Uterus (tissue), 4 donors: ENCODE results near the gene GTPBP3. TPM values are rescaled to one million over a fixed set of nuclear protein-coding genes. Genes with fewer than 3 reads are reported as not detected.
A peak's percentile ranks its signal among the peaks of the same experiment; 100 is the strongest.

Source experiments
- DNase-seq, 2 donors: peaks; one replicate each; pipeline ENCODE4 v3.0.0-alpha.2; 2019 to 2020
- H3K27ac ChIP-seq, 2 donors: fragments of 200-600 bp; sonication (generic); 1 replicate in 1 of 2; 2 replicates in 1 of 2; pipeline ENCODE4 v1.5.1; 2016 to 2018
- H3K27me3 ChIP-seq, 2 donors: fragments of 200-600 bp; sonication (generic); one replicate each; pipeline ENCODE4 v1.5.1; 2018 to 2019; ENCODE audit warnings: control low read depth in 1 of 2
- H3K36me3 ChIP-seq, 2 donors: fragments of 200-600 bp; sonication (generic); one replicate each; pipeline ENCODE4 v1.5.1; 2019; ENCODE audit warnings: control low read depth in 1 of 2
- H3K4me1 ChIP-seq, 2 donors: fragments of 200-600 bp; sonication (generic); one replicate each; pipeline ENCODE4 v1.5.1; 2018 to 2019; ENCODE audit warnings: control low read depth in 1 of 2
- H3K4me3 ChIP-seq, 2 donors: fragments of 200-600 bp; sonication (generic); 1 replicate in 1 of 2; 2 replicates in 1 of 2; pipeline ENCODE4 v1.5.1; 2018 to 2019; ENCODE audit warnings: mild to moderate bottlenecking in 1 of 2
- H3K9me3 ChIP-seq, 2 donors: fragments of 200-600 bp; sonication (generic); one replicate each; pipeline ENCODE4 v1.5.1; 2019; ENCODE audit warnings: control low read depth in 1 of 2
- POLR2A ChIP-seq, 2 donors: fragments of 450-650 bp; IDR thresholded peaks; one replicate each; pipeline ENCODE4 v1.6.1; 2016; ENCODE audit warnings: antibody characterized with exemption in 2 of 2, mild to moderate bottlenecking in 1 of 2, moderate library complexity in 1 of 2
- intact Hi-C: fragments of 100-400 bp; cut with DNase I; formaldehyde crosslinking; loops from one replicate; pipeline ENCODE4 v1.15.1; 2023; ENCODE audit warnings: low total_unique reads
- total RNA-seq, 4 donors: library from RNA; depleted of rRNA in 3 of 4; stranded (reverse); fragments of >200 nt in 3 of 4; gene quantifications; one replicate each; pipeline versions ENCODE4 v1.1.0 to v1.2.4, GENCODE V29; 2014 to 2023
- TF ChIP-seq, protein P1 (sequence below), 4 experiments: fragments of 200-600 bp in 2 of 4; fragments of 450-650 bp in 2 of 4; sonication (generic) in 2 of 4; IDR thresholded peaks; one replicate each; pipeline ENCODE4 v1.5.1; 2016 to 2019; ENCODE audit warnings: antibody characterized with exemption in 4 of 4, mild to moderate bottlenecking in 2 of 4, moderate library complexity in 1 of 4
- donor health status: DM: yes; HTN: yes; CAD: no.

The GTPBP3 gene
- total RNA-seq, 4 donors from 2014 or later: 0.88 to 31.2 (median 24.4) TPM

DNA sequence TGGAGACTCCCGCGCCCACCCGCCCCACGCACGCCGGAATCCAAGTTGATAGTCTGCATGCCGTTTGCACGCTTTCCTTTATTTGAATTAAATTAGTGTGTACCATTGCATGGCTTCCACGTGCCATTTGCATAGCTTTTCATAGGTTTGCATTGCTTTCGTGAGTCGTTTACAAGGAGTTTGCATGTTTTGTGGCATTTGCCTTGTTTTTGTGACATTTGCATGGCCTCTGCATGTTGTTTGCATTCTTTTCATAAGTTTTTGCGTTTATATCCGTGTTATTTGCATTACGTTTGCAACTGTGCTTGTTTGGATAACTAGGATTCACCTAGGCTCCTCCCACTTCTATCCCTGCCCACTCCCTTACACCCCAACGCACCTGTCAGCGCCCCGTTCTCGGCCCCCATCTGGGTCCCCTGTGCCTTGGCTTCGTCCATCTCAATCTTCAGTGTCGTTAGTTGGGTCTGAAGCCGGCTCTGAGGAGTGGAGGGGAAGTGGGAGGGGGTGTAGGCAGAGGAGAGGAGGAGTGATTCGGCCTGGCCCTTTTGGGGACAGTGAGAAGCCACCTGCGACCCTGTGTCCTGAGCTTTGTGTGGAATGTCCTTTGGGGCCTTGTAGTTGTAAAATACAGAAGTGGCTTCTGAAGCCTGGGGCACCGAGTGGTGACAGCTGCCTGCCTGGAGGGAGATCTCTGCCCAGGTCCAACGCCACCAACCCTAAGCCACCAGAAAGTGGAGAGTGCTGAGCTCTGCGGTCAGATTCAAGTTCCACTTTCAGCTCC is 54.2 kb downstream of the GTPBP3 start:
- Histone ChIP-seq H3K4me3 (peak overlapping the region in 1 of 2 donors; percentile 46), H3K27ac (no peak overlapping the region), H3K9me3 (no peaks in the 10 kb centered on the region), H3K27me3 (no peaks in the 10 kb centered on the region), H3K36me3 (no peaks in the 10 kb centered on the region), H3K4me1 (no peaks in the 10 kb centered on the region)
- intact Hi-C loops: no loop called here
- TF ChIP-seq, protein P1, sequence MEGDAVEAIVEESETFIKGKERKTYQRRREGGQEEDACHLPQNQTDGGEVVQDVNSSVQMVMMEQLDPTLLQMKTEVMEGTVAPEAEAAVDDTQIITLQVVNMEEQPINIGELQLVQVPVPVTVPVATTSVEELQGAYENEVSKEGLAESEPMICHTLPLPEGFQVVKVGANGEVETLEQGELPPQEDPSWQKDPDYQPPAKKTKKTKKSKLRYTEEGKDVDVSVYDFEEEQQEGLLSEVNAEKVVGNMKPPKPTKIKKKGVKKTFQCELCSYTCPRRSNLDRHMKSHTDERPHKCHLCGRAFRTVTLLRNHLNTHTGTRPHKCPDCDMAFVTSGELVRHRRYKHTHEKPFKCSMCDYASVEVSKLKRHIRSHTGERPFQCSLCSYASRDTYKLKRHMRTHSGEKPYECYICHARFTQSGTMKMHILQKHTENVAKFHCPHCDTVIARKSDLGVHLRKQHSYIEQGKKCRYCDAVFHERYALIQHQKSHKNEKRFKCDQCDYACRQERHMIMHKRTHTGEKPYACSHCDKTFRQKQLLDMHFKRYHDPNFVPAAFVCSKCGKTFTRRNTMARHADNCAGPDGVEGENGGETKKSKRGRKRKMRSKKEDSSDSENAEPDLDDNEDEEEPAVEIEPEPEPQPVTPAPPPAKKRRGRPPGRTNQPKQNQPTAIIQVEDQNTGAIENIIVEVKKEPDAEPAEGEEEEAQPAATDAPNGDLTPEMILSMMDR (IDR thresholded peaks at IDR 0.05): no peak
- no peak for TF ChIP-seq POLR2A (IDR thresholded peaks at IDR 0.05)
- DNase-seq: no peak

Other genes starting within 250 kb of the GTPBP3 start
- gene USE1, start 122.2 kb upstream of the GTPBP3 start, total RNA-seq: 10 to 100 TPM; 11.5 to 43.5 (median 22.2) TPM
- gene OCEL1, start 111.3 kb upstream of the GTPBP3 start, total RNA-seq: 10 to 100 TPM in 2 of 4 donors, 1 to 10 TPM in 1, not detected in 1; 5.9 to 32.6 (median 17.6) TPM
- gene NR2F6, start 91.6 kb upstream of the GTPBP3 start, total RNA-seq: 10 to 100 TPM; 14.3 to 45.0 (median 36.0) TPM
- gene USHBP1, start 72.8 kb upstream of the GTPBP3 start, total RNA-seq: 10 to 100 TPM in 2 of 4 donors, 1 to 10 TPM in 2; 3.5 to 23.8 (median 13.0) TPM
- 100 to 1,000 TPM in 2 of 4 donors, 10 to 100 TPM in 2; 58.1 to 240 (median 97.2) TPM for gene BABAM1, start 70.1 kb upstream of the GTPBP3 start, total RNA-seq
- gene ANKLE1, start 55.7 kb upstream of the GTPBP3 start, total RNA-seq: 1 to 10 TPM in 2 of 4 donors, not detected in 2; 1.6 to 2.4 TPM
- 100 to 1,000 TPM in 1 of 4 donors, 10 to 100 TPM in 2, 1 to 10 TPM in 1; 9.0 to 115 (median 19.2) TPM for gene ABHD8, start 34.1 kb upstream of the GTPBP3 start, total RNA-seq
- gene MRPL34, start 31.7 kb upstream of the GTPBP3 start, total RNA-seq: 100 to 1,000 TPM in 2 of 4 donors, 10 to 100 TPM in 2; 30.9 to 289 (median 97.2) TPM
- gene DDA1, start 28.0 kb upstream of the GTPBP3 start, total RNA-seq: 10 to 100 TPM in 2 of 4 donors, 1 to 10 TPM in 2; 2.8 to 22.2 (median 8.9) TPM
- gene ANO8, start 2.7 kb upstream of the GTPBP3 start, total RNA-seq: 10 to 100 TPM in 1 of 4 donors, 1 to 10 TPM in 2, under 1 TPM in 1; 0.51 to 12.6 (median 7.6) TPM
- gene PLVAP, start 39.8 kb downstream of the GTPBP3 start, total RNA-seq: 100 to 1,000 TPM in 2 of 4 donors, 10 to 100 TPM in 1, 1 to 10 TPM in 1; 4.7 to 204 (median 87.4) TPM
- 1 to 10 TPM in 1 of 4 donors, not detected in 3; 2.5 TPM for gene CCDC194, start 56.6 kb downstream of the GTPBP3 start, total RNA-seq
- gene BST2, start 68.1 kb downstream of the GTPBP3 start, total RNA-seq: 100 to 1,000 TPM in 3 of 4 donors, 10 to 100 TPM in 1; 84.6 to 267 (median 195) TPM
- 10 to 100 TPM in 3 of 4 donors, 1 to 10 TPM in 1; 3.8 to 46.7 (median 26.5) TPM for gene MVB12A, start 82.5 kb downstream of the GTPBP3 start, total RNA-seq
- gene TMEM221, start 111.1 kb downstream of the GTPBP3 start, total RNA-seq: 10 to 100 TPM in 1 of 4 donors, 1 to 10 TPM in 2, not detected in 1; 2.2 to 16.5 (median 3.9) TPM
- gene NXNL1, start 123.4 kb downstream of the GTPBP3 start, total RNA-seq: not detected
- 10 to 100 TPM in 3 of 4 donors, 1 to 10 TPM in 1; 7.1 to 36.5 (median 26.9) TPM for gene SLC27A1, start 133.0 kb downstream of the GTPBP3 start, total RNA-seq
- 10 to 100 TPM; 16.9 to 41.0 (median 34.1) TPM for gene PGLS, start 174.1 kb downstream of the GTPBP3 start, total RNA-seq
- gene COLGALT1, start 218.1 kb downstream of the GTPBP3 start, total RNA-seq: 10 to 100 TPM; 24.6 to 56.6 (median 52.0) TPM